GM04504 (cell line): ENCODE results near the gene CNR2.
"Not testable (repeated sequence)": the region's sequence is repeated elsewhere in the genome, so short reads cannot be mapped to it uniquely, and the experiment has no call there.

Experiments used
- DNase-seq: peaks from one replicate; pipeline ENCODE4 v3.0.0-alpha.2; 2012; ENCODE audit warnings: low read depth

CNR2 gene

GRCh38 chr1:23916209-23917131 is 3.3 kb upstream of the CNR2 start:
- no peak for DNase-seq

- no peak for DNase-seq
These were observed 2.3 kb upstream of the CNR2 start for GRCh38 chr1:23915466-23915865.

- no peak for DNase-seq
These were observed 1.8 kb upstream of the CNR2 start for GRCh38 chr1:23914921-23915320.

- DNase-seq: no peak
These were observed 1.2 kb downstream of the CNR2 start for GRCh38 chr1:23911921-23912320.

GRCh38 chr1:23910553-23911246 is 2.5 kb downstream of the CNR2 start:
- DNase-seq: no peak

- no peak for DNase-seq
These were observed 3.0 kb downstream of the CNR2 start for GRCh38 chr1:23910144-23910543.

GRCh38 chr1:23909412-23909811 is 3.8 kb downstream of the CNR2 start:
- DNase-seq: no peak

- no peak for DNase-seq
These were observed 4.5 kb downstream of the CNR2 start for GRCh38 chr1:23908453-23909341.

GRCh38 chr1:23906731-23907130 is 6.4 kb downstream of the CNR2 start:
- DNase-seq: no peak

GRCh38 chr1:23905461-23906025 is 7.6 kb downstream of the CNR2 start:
- no peak for DNase-seq

GRCh38 chr1:23904748-23905357 is 8.3 kb downstream of the CNR2 start:
- no peak for DNase-seq

GRCh38 chr1:23903754-23904153 is 9.4 kb downstream of the CNR2 start:
- DNase-seq: no peak

- DNase-seq: no peak
These were observed 10.6 kb downstream of the CNR2 start for GRCh38 chr1:23902321-23903278.

GRCh38 chr1:23900017-23900416 is 13.1 kb downstream of the CNR2 start:
- not testable (repeated sequence) for DNase-seq

- no peak for DNase-seq
These were observed 14.1 kb downstream of the CNR2 start for GRCh38 chr1:23899070-23899469.

- DNase-seq: no peak
These were observed 16.1 kb downstream of the CNR2 start for GRCh38 chr1:23897083-23897482.

- DNase-seq: no peak
These were observed 16.7 kb downstream of the CNR2 start for GRCh38 chr1:23896491-23896890.

GRCh38 chr1:23895993-23896392 is 17.2 kb downstream of the CNR2 start:
- DNase-seq: no peak

- no peak for DNase-seq
These were observed 18.1 kb downstream of the CNR2 start for GRCh38 chr1:23895082-23895481.

- DNase-seq: no peak
These were observed 24.1 kb downstream of the CNR2 start for GRCh38 chr1:23889074-23889473.
